Sigmoid colon (tissue), 7 donors: ENCODE data around the gene C7orf25. TPM values are rescaled to one million over a fixed set of nuclear protein-coding genes. Genes with fewer than 3 reads are reported as not detected.

Experiments used
- DNase-seq: peaks from one replicate; pipeline ENCODE4 v3.0.0-alpha.2; 2019
- H3K27ac ChIP-seq, 4 donors: fragments of 200-600 bp; sonication (generic); one replicate each; pipeline ENCODE4 v1.5.1; 2016 to 2019; ENCODE audit warnings: mild to moderate bottlenecking in 1 of 4
- H3K27me3 ChIP-seq, 3 donors: fragments of 200-600 bp; sonication (generic); one replicate each; pipeline ENCODE4 v1.5.1; 2019; ENCODE audit warnings: mild to moderate bottlenecking in 1 of 3
- H3K36me3 ChIP-seq, 4 donors: fragments of 200-600 bp; sonication (generic); one replicate each; pipeline ENCODE4 v1.5.1; 2016 to 2019
- H3K4me1 ChIP-seq, 4 donors: fragments of 200-600 bp; sonication (generic); one replicate each; pipeline ENCODE4 v1.5.1; 2017 to 2019
- H3K4me3 ChIP-seq, 4 donors: fragments of 200-600 bp; sonication (generic); one replicate each; pipeline ENCODE4 v1.5.1; 2017 to 2019; ENCODE audit warnings: mild to moderate bottlenecking in 2 of 4, moderate library complexity in 1 of 4
- H3K9me3 ChIP-seq, 4 donors: fragments of 200-600 bp in 3 of 4; sonication (generic) in 3 of 4; one replicate each; pipeline versions ENCODE4 v1.5.1 to v1.6.1; 2013 to 2019
- EP300 ChIP-seq, 4 donors: sonication (generic); formaldehyde crosslinking; IDR thresholded peaks; one replicate each; pipeline ENCODE4 v1.6.1; 2017; ENCODE audit warnings: antibody characterized with exemption in 4 of 4
- POLR2A ChIP-seq, 2 donors: fragments of 450-650 bp; IDR thresholded peaks; one replicate each; pipeline ENCODE4 v1.6.1; 2016; ENCODE audit warnings: antibody characterized with exemption in 2 of 2, mild to moderate bottlenecking in 2 of 2, moderate library complexity in 2 of 2
- POLR2AphosphoS5 ChIP-seq, 4 donors: sonication (generic); formaldehyde crosslinking; IDR thresholded peaks; one replicate each; pipeline ENCODE4 v1.6.1; 2017; ENCODE audit warnings: antibody characterized with exemption in 4 of 4
- WGBS, 2 donors: extraction: QIAGEN DNeasy Blood & Tissue Kit; methylation state at CpG; one replicate each; pipeline ENCODE4 v1.1.7; 2013; 5-methylcytosine and 5-hydroxymethylcytosine counted together
- intact Hi-C: fragments of 100-400 bp; cut with DNase I; formaldehyde crosslinking; loops from one replicate; pipeline ENCODE4 v1.15.1; 2023
- polyA plus RNA-seq, 3 donors: library from polyadenylated mRNA; stranded (reverse); fragments of 200-250 nt; gene quantifications; one replicate each; pipeline ENCODE4 v1.2.3, GENCODE V29; 2013
- total RNA-seq, 4 donors: library from RNA; depleted of rRNA; stranded (reverse); fragments of >200 nt; gene quantifications; one replicate each; pipeline ENCODE4 v1.1.0, GENCODE V29; 2016
- TF ChIP-seq, protein P1 (sequence below), 4 experiments: fragments of 450-650 bp in 3 of 4; fragments of 200-600 bp in 1 of 4; IDR thresholded peaks; one replicate each; pipeline ENCODE4 v1.5.1; 2016 to 2019; ENCODE audit warnings: antibody characterized with exemption in 4 of 4, mild to moderate bottlenecking in 3 of 4, moderate library complexity in 2 of 4
- donor health status: healthy with polysubstance abuse.
- donor health status: Bipolar disorder and iron deficiency.
- donor health status: healthy.

Gene C7orf25
- total and polyA plus RNA-seq, 7 donors, result 3.9 to 13.0 (median 6.7) TPM

DNA sequence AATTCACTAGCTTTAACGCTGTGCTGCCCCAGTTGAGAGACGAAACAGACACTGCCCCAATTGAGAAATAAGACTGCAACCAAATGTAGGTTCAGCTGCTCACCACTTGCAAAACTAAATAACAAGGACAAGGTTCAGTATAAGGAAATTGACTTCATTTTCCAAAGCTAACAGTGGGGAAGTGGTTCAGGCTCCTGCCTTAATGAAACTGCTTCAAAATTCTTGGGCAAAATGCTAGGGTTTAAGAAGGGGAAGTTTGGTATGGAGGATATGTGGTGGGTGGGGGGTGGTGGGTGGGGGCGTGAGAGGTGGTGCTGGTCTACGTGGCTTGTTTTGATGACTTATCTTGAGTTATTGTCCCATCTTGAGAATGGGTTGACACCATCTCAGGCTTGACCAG lies 42.1 kb upstream of the C7orf25 start:
- H3K4me1 ChIP-seq, result no peaks in the 10 kb centered on the region
- WGBS, 2 donors, result 88 to 91% methylated on average over 4 of the region's 4 CpGs
- no peaks in the 10 kb centered on the region for H3K9me3 ChIP-seq
- TF ChIP-seq POLR2AphosphoS5 (IDR thresholded peaks at IDR 0.05), result no peak
- TF ChIP-seq POLR2A (IDR thresholded peaks at IDR 0.05), result no peak
- TF ChIP-seq EP300 (IDR thresholded peaks at IDR 0.05), result no peak
- TF ChIP-seq, protein P1, sequence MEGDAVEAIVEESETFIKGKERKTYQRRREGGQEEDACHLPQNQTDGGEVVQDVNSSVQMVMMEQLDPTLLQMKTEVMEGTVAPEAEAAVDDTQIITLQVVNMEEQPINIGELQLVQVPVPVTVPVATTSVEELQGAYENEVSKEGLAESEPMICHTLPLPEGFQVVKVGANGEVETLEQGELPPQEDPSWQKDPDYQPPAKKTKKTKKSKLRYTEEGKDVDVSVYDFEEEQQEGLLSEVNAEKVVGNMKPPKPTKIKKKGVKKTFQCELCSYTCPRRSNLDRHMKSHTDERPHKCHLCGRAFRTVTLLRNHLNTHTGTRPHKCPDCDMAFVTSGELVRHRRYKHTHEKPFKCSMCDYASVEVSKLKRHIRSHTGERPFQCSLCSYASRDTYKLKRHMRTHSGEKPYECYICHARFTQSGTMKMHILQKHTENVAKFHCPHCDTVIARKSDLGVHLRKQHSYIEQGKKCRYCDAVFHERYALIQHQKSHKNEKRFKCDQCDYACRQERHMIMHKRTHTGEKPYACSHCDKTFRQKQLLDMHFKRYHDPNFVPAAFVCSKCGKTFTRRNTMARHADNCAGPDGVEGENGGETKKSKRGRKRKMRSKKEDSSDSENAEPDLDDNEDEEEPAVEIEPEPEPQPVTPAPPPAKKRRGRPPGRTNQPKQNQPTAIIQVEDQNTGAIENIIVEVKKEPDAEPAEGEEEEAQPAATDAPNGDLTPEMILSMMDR (IDR thresholded peaks at IDR 0.05), result no peak
- intact Hi-C loops, result no loop called here
- no peak overlapping the region for H3K27ac ChIP-seq
- H3K27me3 ChIP-seq, result no peaks in the 10 kb centered on the region
- DNase-seq, result no peak
- no peaks in the 10 kb centered on the region for H3K36me3 ChIP-seq
- no peak overlapping the region for H3K4me3 ChIP-seq

DNA sequence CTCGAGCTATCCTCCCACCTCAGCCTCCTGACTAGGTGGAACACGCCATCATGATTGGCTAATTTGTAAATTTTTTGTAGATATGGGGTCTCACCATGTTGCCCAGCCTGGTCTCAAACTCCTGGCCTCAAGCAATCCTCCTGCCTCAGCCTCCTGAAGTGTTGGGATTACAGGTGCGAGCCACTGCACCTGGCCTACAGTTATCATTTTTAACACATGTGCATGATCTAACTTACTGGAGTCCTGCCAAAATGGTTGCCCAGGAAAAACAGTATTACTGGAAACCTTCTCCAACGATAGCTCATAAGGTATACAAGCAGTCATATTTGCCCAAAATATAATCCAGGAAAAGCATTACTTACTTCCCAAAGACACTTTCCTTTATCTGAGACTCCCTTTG lies 40.5 kb upstream of the C7orf25 start:
- no peaks in the 10 kb centered on the region for H3K9me3 ChIP-seq
- 45 to 75% methylated on average over 4 of the region's 4 CpGs for WGBS, 2 donors

DNA sequence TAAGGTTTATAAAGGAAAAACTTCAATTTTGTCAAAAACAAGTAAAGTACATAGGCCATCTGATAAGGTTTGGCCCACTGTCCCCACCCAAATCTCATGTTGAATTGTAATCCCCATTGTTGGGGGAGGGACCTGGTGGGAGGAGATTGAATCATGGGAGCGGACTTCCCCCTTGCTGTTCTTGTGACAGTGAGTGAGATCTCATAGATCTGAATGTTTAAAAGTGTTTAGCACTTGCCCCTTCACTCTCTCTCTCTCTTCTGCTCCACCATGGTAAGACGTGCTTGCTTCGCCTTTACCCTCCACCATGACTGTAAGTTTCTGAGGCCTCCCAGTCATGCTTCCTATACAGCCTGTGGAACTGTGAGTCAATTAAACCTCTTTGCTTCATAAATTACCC lies 38.5 kb upstream of the C7orf25 start:
- 54 to 62% methylated on average over 3 of the region's 3 CpGs for WGBS, 2 donors
- Histone ChIP-seq H3K4me1 (no peaks in the 10 kb centered on the region), H3K9me3 (no peaks in the 10 kb centered on the region), H3K27me3 (no peaks in the 10 kb centered on the region), H3K27ac (no peak overlapping the region), H3K36me3 (no peaks in the 10 kb centered on the region), H3K4me3 (no peak overlapping the region)
- TF ChIP-seq POLR2AphosphoS5 (IDR thresholded peaks at IDR 0.05) (no peak), EP300 (IDR thresholded peaks at IDR 0.05) (no peak), POLR2A (IDR thresholded peaks at IDR 0.05) (no peak)
- TF ChIP-seq, protein P1 (IDR thresholded peaks at IDR 0.05), result no peak
- intact Hi-C loops, result no loop called here
- DNase-seq, result no peak

More for the DNA sequence above, 40.5 kb upstream of the C7orf25 start:
- no peak overlapping the region for H3K27ac ChIP-seq
- H3K27me3 ChIP-seq, result no peaks in the 10 kb centered on the region
- H3K4me1 ChIP-seq, result no peaks in the 10 kb centered on the region
- intact Hi-C loops, result no loop called here
- no peaks in the 10 kb centered on the region for H3K36me3 ChIP-seq
- H3K4me3 ChIP-seq, result no peak overlapping the region
- TF ChIP-seq POLR2AphosphoS5 (IDR thresholded peaks at IDR 0.05), result no peak
- no peak for TF ChIP-seq EP300 (IDR thresholded peaks at IDR 0.05)
- TF ChIP-seq POLR2A (IDR thresholded peaks at IDR 0.05), result no peak
- no peak for DNase-seq

DNA sequence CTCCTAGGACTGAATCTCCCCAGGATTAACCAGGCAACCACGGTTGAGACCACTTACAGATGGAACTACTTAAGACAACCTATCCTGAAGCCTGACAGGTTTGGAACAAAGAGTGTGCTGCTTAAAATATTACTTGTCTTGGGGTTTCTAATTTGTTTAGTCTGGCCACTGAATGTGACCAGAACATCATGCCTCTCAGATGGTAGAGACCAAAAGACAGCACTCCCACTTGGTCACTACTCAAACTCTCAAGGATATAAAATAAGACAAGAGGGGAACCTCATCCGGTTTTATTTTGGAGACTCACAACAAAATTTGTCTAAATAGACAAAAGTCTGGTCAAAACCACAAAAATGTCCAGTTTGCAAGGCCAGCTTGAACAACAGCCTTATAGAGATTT lies 35.7 kb upstream of the C7orf25 start:
- intact Hi-C loops, result no loop called here
- H3K4me1 ChIP-seq, result no peaks in the 10 kb centered on the region
- TF ChIP-seq POLR2A (IDR thresholded peaks at IDR 0.05) (no peak), POLR2AphosphoS5 (IDR thresholded peaks at IDR 0.05) (no peak), EP300 (IDR thresholded peaks at IDR 0.05) (no peak)
- TF ChIP-seq, protein P1 (IDR thresholded peaks at IDR 0.05), result no peak

DNA sequence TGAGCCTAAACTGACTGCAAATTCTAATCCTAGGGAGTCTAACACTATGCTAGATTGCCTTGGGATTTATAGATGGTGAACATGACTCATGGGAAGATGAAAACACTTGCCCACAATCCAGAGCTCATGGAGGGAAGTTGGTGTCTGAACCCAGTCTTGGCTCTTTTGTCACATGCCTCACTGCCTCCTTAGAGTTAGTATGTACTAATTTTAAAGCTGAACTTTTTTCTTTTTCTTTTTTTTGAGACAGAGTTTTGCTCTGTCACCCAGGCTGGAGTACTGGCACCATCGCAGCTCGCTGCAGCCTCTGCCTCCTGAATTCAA lies 34.7 kb upstream of the C7orf25 start:
- no peaks in the 10 kb centered on the region for H3K4me1 ChIP-seq
- no peak overlapping the region for H3K27ac ChIP-seq
- intact Hi-C loops, result no loop called here
- no peaks in the 10 kb centered on the region for H3K36me3 ChIP-seq
- TF ChIP-seq EP300 (IDR thresholded peaks at IDR 0.05), result no peak
- H3K27me3 ChIP-seq, result no peaks in the 10 kb centered on the region
- whole genome bisulfite sequencing, 2 donors, result 92 to 100% methylated on average over 2 of the region's 2 CpGs
- DNase-seq, result no peak
- no peaks in the 10 kb centered on the region for H3K9me3 ChIP-seq
- H3K4me3 ChIP-seq, result no peak overlapping the region

More for the DNA sequence above, 35.7 kb upstream of the C7orf25 start:
- Histone ChIP-seq H3K4me3 (no peak overlapping the region), H3K27me3 (no peaks in the 10 kb centered on the region), H3K27ac (no peak overlapping the region), H3K36me3 (no peaks in the 10 kb centered on the region), H3K9me3 (no peaks in the 10 kb centered on the region)
- DNase-seq, result no peak
- 71 to 74% methylated on average over 2 of the region's 2 CpGs for WGBS, 2 donors
